ENCODE data around the gene MRPL19. TPM values are rescaled to one million over a fixed set of nuclear protein-coding genes. Genes with fewer than 3 reads are reported as not detected.

MRPL19 gene
- total RNA-seq, 1 donor from 2014 or later: 166 TPM

- Histone ChIP-seq H3K27me3 (peaks cover 4% of the 10 kb centered on the region), H3K36me3 (no peaks in the 10 kb centered on the region), H3K9me3 (no peaks in the 10 kb centered on the region), H3K4me3 (no peak overlapping the region), H3K4me1 (no peaks in the 10 kb centered on the region), H3K27ac (no peak overlapping the region)
- intact Hi-C loops (cut with DNase I): no loop called here
- TF ChIP-seq CTCF (IDR thresholded peaks at IDR 0.05): no peak
- no peak for DNase-seq (ENCODE audit: low spot score in 2 of 2)
Observed at GRCh38 chr2:75607400-75607798, 39.2 kb upstream of the MRPL19 start.

GRCh38 chr2:75607988-75608683 lies 38.4 kb upstream of the MRPL19 start:
- no peaks in the 10 kb centered on the region for H3K4me1 ChIP-seq
- no peak overlapping the region for H3K27ac ChIP-seq
- H3K36me3 ChIP-seq: no peaks in the 10 kb centered on the region
- intact Hi-C loops (cut with DNase I): no loop called here
- no peaks in the 10 kb centered on the region for H3K9me3 ChIP-seq
- H3K27me3 ChIP-seq: peaks cover 4% of the 10 kb centered on the region
- no peak for TF ChIP-seq CTCF (IDR thresholded peaks at IDR 0.05)
- no peak overlapping the region for H3K4me3 ChIP-seq
- no peak for DNase-seq (ENCODE audit: low spot score in 2 of 2)

GRCh38 chr2:75608684-75609333 lies 37.8 kb upstream of the MRPL19 start:
- DNase-seq (ENCODE audit: low spot score in 2 of 2): no peak
- Histone ChIP-seq H3K4me1 (no peaks in the 10 kb centered on the region), H3K36me3 (no peaks in the 10 kb centered on the region), H3K27ac (no peak overlapping the region), H3K9me3 (no peaks in the 10 kb centered on the region), H3K4me3 (no peak overlapping the region), H3K27me3 (peaks cover 4% of the 10 kb centered on the region)
- TF ChIP-seq CTCF (IDR thresholded peaks at IDR 0.05): peak; percentile 37 to 73 (median 55)
- intact Hi-C loops (cut with DNase I): no loop called here

GRCh38 chr2:75609334-75609689 lies 37.3 kb upstream of the MRPL19 start:
- Histone ChIP-seq H3K4me1 (no peaks in the 10 kb centered on the region), H3K27me3 (peaks cover 4% of the 10 kb centered on the region), H3K36me3 (no peaks in the 10 kb centered on the region), H3K9me3 (no peaks in the 10 kb centered on the region), H3K4me3 (no peak overlapping the region), H3K27ac (no peak overlapping the region)
- no peak for DNase-seq (ENCODE audit: low spot score in 2 of 2)
- intact Hi-C loops (cut with DNase I): no loop called here
- no peak for TF ChIP-seq CTCF (IDR thresholded peaks at IDR 0.05)

- no peaks in the 10 kb centered on the region for H3K36me3 ChIP-seq
- no peaks in the 10 kb centered on the region for H3K4me1 ChIP-seq
- TF ChIP-seq CTCF (IDR thresholded peaks at IDR 0.05): no peak
- H3K27ac ChIP-seq: no peak overlapping the region
- no peak for DNase-seq (ENCODE audit: low spot score in 2 of 2)
- H3K4me3 ChIP-seq: no peak overlapping the region
- intact Hi-C loops (cut with DNase I): no loop called here
- H3K27me3 ChIP-seq: peaks cover 4% of the 10 kb centered on the region
- H3K9me3 ChIP-seq: no peaks in the 10 kb centered on the region
Observed at GRCh38 chr2:75609937-75610508, 36.6 kb upstream of the MRPL19 start.
